B cell (primary cell): Measurements from ENCODE around the gene LCE1F. TPM values are rescaled to one million over a fixed set of nuclear protein-coding genes. Genes with fewer than 3 reads are reported as not detected.

Experiments
- ATAC-seq: fragments of 200-7000 bp; cut with Tn5 transposase; one replicate; pipeline ENCODE4 v1.10.0; 2021; ENCODE audit warnings: low read depth, mild to moderate bottlenecking, moderate number of reproducible peaks, moderate library complexity
- CTCF ChIA-PET: fragments of 350-600 bp; sonication (Branson Sonifier 250); formaldehyde crosslinking; loops from one replicate; lab custom pipeline; 2021; ENCODE audit warnings: antibody characterized with exemption, inconsistent platforms; lab: Charles Lee
- POLR2A ChIA-PET: fragments of 350-600 bp; sonication (Branson Sonifier 250); formaldehyde crosslinking; loops from one replicate; lab custom pipeline; 2021; ENCODE audit warnings: antibody characterized with exemption; lab: Charles Lee
- DNase-seq: peaks from one replicate; pipeline ENCODE4 v3.0.0; 2013
- H2AFZ ChIP-seq: 2 replicates; pipeline ENCODE4 v1.6.1; 2012; ENCODE audit warnings: mild to moderate bottlenecking, low read depth, low read length; ENCODE audit not compliant: insufficient read depth, poor library complexity, severe bottlenecking
- H3K27ac ChIP-seq, 2 donors: 1 replicate in 1 of 2; 2 replicates in 1 of 2; pipeline ENCODE4 v1.5.1; 2012 to 2013; ENCODE audit warnings: low read length in 2 of 2, mild to moderate bottlenecking in 2 of 2, moderate library complexity in 1 of 2
- H3K27me3 ChIP-seq, 4 experiments: fragments of 200-600 bp in 1 of 4; sonication (generic) in 1 of 4; replicated peaks in 1 of 4; 1 replicate in 2 of 4; 2 replicates in 2 of 4; pipeline versions ENCODE4 v1.6.1 to v1.7.0; 2013 to 2016; ENCODE audit warnings: low read length in 3 of 4, mild to moderate bottlenecking in 2 of 4, mixed read lengths in 1 of 4, moderate library complexity in 1 of 4; ENCODE audit not compliant: insufficient read depth in 4 of 4, control insufficient read depth in 3 of 4; ENCODE audit errors: control extremely low read depth in 1 of 4
- H3K36me3 ChIP-seq, 2 experiments: replicated peaks in 1 of 2; 1 replicate in 1 of 2; 2 replicates in 1 of 2; pipeline versions ENCODE4 v1.6.1 to v1.7.1; 2013; ENCODE audit warnings: low read length in 1 of 2; ENCODE audit not compliant: insufficient read depth in 2 of 2, control insufficient read depth in 1 of 2; ENCODE audit errors: control extremely low read depth in 1 of 2, extremely low read depth in 1 of 2
- H3K4me1 ChIP-seq, 2 donors: fragments of 200-600 bp in 1 of 2; sonication (generic) in 1 of 2; 1 replicate in 1 of 2; 2 replicates in 1 of 2; pipeline versions ENCODE4 v1.5.1 to v1.6.1; 2013 to 2017; ENCODE audit warnings: low read length in 2 of 2; ENCODE audit not compliant: control insufficient read depth in 2 of 2, insufficient read depth in 2 of 2
- H3K4me2 ChIP-seq: replicated peaks from 2 replicates; pipeline ENCODE3; 2012; ENCODE audit warnings: mild to moderate bottlenecking, low read depth, low read length; ENCODE audit not compliant: poor library complexity, severe bottlenecking
- H3K4me3 ChIP-seq, 5 experiments: fragments of 200-600 bp in 1 of 5; sonication (generic) in 1 of 5; 1 replicate in 3 of 5; 2 replicates in 2 of 5; pipeline versions ENCODE4 v1.5.1 to v1.7.0; 2011 to 2016; ENCODE audit warnings: low read length in 4 of 5, mild to moderate bottlenecking in 4 of 5, low read depth in 2 of 5, control low read depth in 1 of 5, moderate library complexity in 1 of 5; ENCODE audit not compliant: insufficient read depth in 1 of 5; ENCODE audit errors: control extremely low read depth in 1 of 5, extremely low read depth in 1 of 5
- H3K79me2 ChIP-seq: fragments of 200-600 bp; sonication (generic); one replicate; pipeline ENCODE4 v1.6.0; 2016; ENCODE audit warnings: low read length; ENCODE audit not compliant: control insufficient read depth, insufficient read depth
- H3K9ac ChIP-seq: fragments of 200-600 bp; sonication (generic); 2 replicates; pipeline ENCODE4 v1.6.1; 2017; ENCODE audit warnings: mild to moderate bottlenecking, low read length, moderate library complexity
- H3K9me3 ChIP-seq, 3 donors: one replicate each; pipeline versions ENCODE4 v1.6.1 to v1.7.1; 2013; ENCODE audit warnings: low read length in 2 of 3; ENCODE audit not compliant: control insufficient read depth in 2 of 3, insufficient read depth in 1 of 3; ENCODE audit errors: control extremely low read depth in 1 of 3
- H4K20me1 ChIP-seq: 2 replicates; pipeline ENCODE4 v1.6.0; 2012; ENCODE audit warnings: mild to moderate bottlenecking, low read length; ENCODE audit not compliant: insufficient read depth, control insufficient read depth, poor library complexity, severe bottlenecking
- H3K27ac Mint-ChIP-seq: one replicate; pipeline ENCODE4 v1.8.0; 2021; ENCODE audit warnings: mixed read lengths
- H3K27me3 Mint-ChIP-seq: one replicate; pipeline ENCODE4 v1.8.0; 2021; ENCODE audit warnings: mixed read lengths
- H3K4me1 Mint-ChIP-seq: one replicate; pipeline ENCODE4 v1.8.0; 2021; ENCODE audit warnings: mixed read lengths
- H3K4me3 Mint-ChIP-seq: one replicate; pipeline ENCODE4 v1.8.0; 2021; ENCODE audit warnings: mixed read lengths
- H3K9me3 Mint-ChIP-seq: one replicate; pipeline ENCODE4 v1.8.0; 2022; ENCODE audit warnings: mixed read lengths; ENCODE audit not compliant: insufficient read depth
- EZH2 ChIP-seq: IDR thresholded peaks from 2 replicates; pipeline ENCODE4 v1.6.1; 2012; ENCODE audit warnings: borderline replicate concordance, low read depth, mild to moderate bottlenecking, moderate library complexity, low read length; ENCODE audit not compliant: insufficient read depth, poor library complexity, severe bottlenecking
- WGBS: methylation state at CpG from one replicate; pipeline ENCODE4 v1.1.5; 2013; ENCODE audit warnings: missing lambda C conversion rate; ENCODE audit not compliant: insufficient coverage; 5-methylcytosine and 5-hydroxymethylcytosine counted together
- intact Hi-C: fragments of 100-400 bp; cut with micrococcal nuclease; formaldehyde crosslinking; loops from one replicate; pipeline ENCODE4 v1.10.0; 2022
- polyA plus RNA-seq: library from polyadenylated mRNA; depleted of rRNA; stranded (reverse); fragments of >200 nt; gene quantifications from 2 replicates; pipeline ENCODE4 v1.2.3, GENCODE V29; 2012
- total RNA-seq, 2 donors: library from RNA; stranded (reverse); fragments of 120-200 nt in 1 of 2; gene quantifications; 1 replicate in 1 of 2; 2 replicates in 1 of 2; pipeline versions ENCODE4 v1.2.3 to v1.2.4, GENCODE V29; 2013 to 2022
- TF ChIP-seq, protein P1 (sequence below): fragments of 200-600 bp; IDR thresholded peaks from one replicate; pipeline ENCODE4 v1.8.0; 2022; ENCODE audit warnings: antibody characterized with exemption, mild to moderate bottlenecking

Gene LCE1F
- total and polyA plus RNA-seq, 2 donors (not counting 1 experiment from before 2014, with no cell fraction given): not detected

DNA sequence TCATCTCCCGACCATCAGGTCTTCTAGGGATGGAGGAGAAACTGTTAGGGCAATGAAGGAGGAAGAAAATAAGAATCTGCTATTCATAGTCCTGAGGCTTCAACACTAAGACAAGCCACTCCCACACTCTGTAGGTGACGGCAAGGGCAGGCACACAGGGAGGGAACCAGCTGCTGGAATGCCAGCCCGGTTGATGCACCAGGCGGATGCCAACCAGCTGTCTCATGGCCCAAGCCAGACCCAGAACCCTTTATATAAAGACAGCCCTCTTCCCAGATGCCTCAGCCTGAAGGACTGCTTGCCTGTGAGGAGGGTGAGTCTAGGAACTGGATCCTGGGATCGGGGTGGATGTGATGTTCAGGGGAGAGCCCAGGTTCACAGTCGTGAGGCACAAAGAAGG is 17.2 kb upstream of the LCE1F start, which contains the start of gene KPRP:
Gene KPRP (plus strand): TSS at position 279 of the 400 bp plus-strand sequence. CDS start 1,564 bp downstream, outside the sequence.
- CTCF ChIA-PET: no interaction called here
- Histone ChIP-seq H4K20me1 (no peaks in the 10 kb centered on the region), H3K9ac (no peak within 1 kb of the TSS), H3K4me3 (no peak within 1 kb of the TSS), H3K9me3 (peaks cover 0 to 6% (median 0%) of the 10 kb centered on the region in 3 donors), H2AFZ (no peak within 1 kb of the TSS), H3K27ac (no peak within 1 kb of the TSS), H3K79me2 (no peaks in the 10 kb centered on the region), H3K36me3 (no peaks in the 10 kb centered on the region), H3K4me1 (no peaks in the 10 kb centered on the region), H3K4me2 (no peak within 1 kb of the TSS), H3K27me3 (no peaks in the 10 kb centered on the region)
- H3K27ac Mint-ChIP-seq: no peak within 1 kb of the TSS
- H3K27me3 Mint-ChIP-seq: peaks cover 18% of the 10 kb centered on the region
- ATAC-seq (no peak), DNase-seq (no peak)
- no peaks in the 10 kb centered on the region for H3K4me1 Mint-ChIP-seq
- no peak for TF ChIP-seq EZH2
- TF ChIP-seq, protein P1, sequence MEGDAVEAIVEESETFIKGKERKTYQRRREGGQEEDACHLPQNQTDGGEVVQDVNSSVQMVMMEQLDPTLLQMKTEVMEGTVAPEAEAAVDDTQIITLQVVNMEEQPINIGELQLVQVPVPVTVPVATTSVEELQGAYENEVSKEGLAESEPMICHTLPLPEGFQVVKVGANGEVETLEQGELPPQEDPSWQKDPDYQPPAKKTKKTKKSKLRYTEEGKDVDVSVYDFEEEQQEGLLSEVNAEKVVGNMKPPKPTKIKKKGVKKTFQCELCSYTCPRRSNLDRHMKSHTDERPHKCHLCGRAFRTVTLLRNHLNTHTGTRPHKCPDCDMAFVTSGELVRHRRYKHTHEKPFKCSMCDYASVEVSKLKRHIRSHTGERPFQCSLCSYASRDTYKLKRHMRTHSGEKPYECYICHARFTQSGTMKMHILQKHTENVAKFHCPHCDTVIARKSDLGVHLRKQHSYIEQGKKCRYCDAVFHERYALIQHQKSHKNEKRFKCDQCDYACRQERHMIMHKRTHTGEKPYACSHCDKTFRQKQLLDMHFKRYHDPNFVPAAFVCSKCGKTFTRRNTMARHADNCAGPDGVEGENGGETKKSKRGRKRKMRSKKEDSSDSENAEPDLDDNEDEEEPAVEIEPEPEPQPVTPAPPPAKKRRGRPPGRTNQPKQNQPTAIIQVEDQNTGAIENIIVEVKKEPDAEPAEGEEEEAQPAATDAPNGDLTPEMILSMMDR: no peak
- WGBS: 81% methylated on average over 3 of the region's 6 CpGs
- H3K4me3 Mint-ChIP-seq: no peak within 1 kb of the TSS
- intact Hi-C loops: no loop called here
- POLR2A ChIA-PET: no interaction called here
- no peaks in the 10 kb centered on the region for H3K9me3 Mint-ChIP-seq

DNA sequence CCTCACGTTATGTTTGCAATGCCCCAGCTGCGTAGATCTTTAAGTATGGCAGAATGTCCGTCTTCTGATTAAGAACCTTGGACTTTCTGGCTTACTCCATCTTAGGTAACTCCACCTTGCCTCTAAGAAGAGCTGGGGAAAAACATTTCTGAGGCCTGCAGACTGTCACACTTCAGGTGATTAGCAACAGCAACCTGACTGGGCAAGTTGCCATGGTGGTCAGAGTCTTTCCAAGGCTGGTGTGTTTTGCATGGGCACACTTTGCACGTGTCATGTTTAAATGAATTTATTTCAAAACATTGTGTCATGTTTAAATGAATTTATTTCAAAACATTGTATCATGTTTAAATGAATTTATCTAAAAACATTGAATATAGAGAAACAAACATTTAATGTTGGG is 16.3 kb upstream of the LCE1F start:
- no peaks in the 10 kb centered on the region for H3K9me3 Mint-ChIP-seq
- ATAC-seq: no peak
- H4K20me1 ChIP-seq: no peaks in the 10 kb centered on the region

More for the DNA sequence above, 16.3 kb upstream of the LCE1F start:
- peaks cover 0 to 6% (median 0%) of the 10 kb centered on the region in 3 donors for H3K9me3 ChIP-seq
- DNase-seq: no peak
- WGBS: 89% methylated on average over 3 of the region's 4 CpGs
- CTCF ChIA-PET: no interaction called here
- no peak overlapping the region for H3K9ac ChIP-seq
- no peaks in the 10 kb centered on the region for H3K4me1 ChIP-seq
- no peaks in the 10 kb centered on the region for H3K36me3 ChIP-seq
- Mint-ChIP-seq H3K4me1 (no peaks in the 10 kb centered on the region), H3K27me3 (peaks cover 15% of the 10 kb centered on the region), H3K27ac (no peak overlapping the region), H3K4me3 (no peak overlapping the region)
- H2AFZ ChIP-seq: no peak overlapping the region
- no peaks in the 10 kb centered on the region for H3K79me2 ChIP-seq
- intact Hi-C loops: no loop called here
- H3K4me2 ChIP-seq: no peak overlapping the region
- H3K4me3 ChIP-seq: no peak overlapping the region
- POLR2A ChIA-PET: no interaction called here
- TF ChIP-seq, protein P1: no peak
- no peak for TF ChIP-seq EZH2
- H3K27ac ChIP-seq: no peak overlapping the region
- H3K27me3 ChIP-seq: no peaks in the 10 kb centered on the region
